ENCODE results near the gene CDKL1.

GRCh38 chr14:50345846-50346422 is 50.7 kb downstream of the CDKL1 start:
- no peak for TF ChIP-seq POLR2AphosphoS5 (IDR thresholded peaks at IDR 0.05)
- no peak for TF ChIP-seq CTCF (IDR thresholded peaks at IDR 0.05)
